A673 (cell line): ENCODE data around the gene FAM13A. TPM values are rescaled to one million over a fixed set of nuclear protein-coding genes. Genes with fewer than 3 reads are reported as not detected.

Experiments
- BruUV-seq: library from RNA; stranded (reverse); fragments of 400-500 nt; replicated peaks from 2 replicates; lab custom pipeline; 2021; lab: Mats Ljungman, UMichigan
- CTCF ChIA-PET: fragments of 300-600 bp; sonication (Branson Sonifier 250); formaldehyde crosslinking; loops from one replicate; lab custom pipeline; 2022; ENCODE audit warnings: antibody characterized with exemption; lab: Charles Lee
- POLR2A ChIA-PET: fragments of 300-600 bp; sonication (Branson Sonifier 250); formaldehyde crosslinking; loops from one replicate; lab custom pipeline; 2022; ENCODE audit warnings: antibody characterized with exemption; ENCODE audit not compliant: low non-redundant PET; lab: Charles Lee
- DNase-seq: peaks from one replicate; pipeline ENCODE4 v3.0.0-alpha.2; 2015; ENCODE audit warnings: low spot score
- H3K27ac ChIP-seq: fragments of 200-600 bp; sonication (generic); 2 replicates; pipeline ENCODE4 v1.5.1; 2016; ENCODE audit warnings: mixed run types, low read depth, mild to moderate bottlenecking, mixed read lengths, antibody characterized with exemption, low read length; ENCODE audit not compliant: poor library complexity, severe bottlenecking
- H3K27me3 ChIP-seq: fragments of 200-600 bp; sonication (generic); replicated peaks from 2 replicates; pipeline ENCODE4 v1.6.1; 2017; ENCODE audit warnings: mixed run types, low read depth, mild to moderate bottlenecking, mixed read lengths, antibody characterized with exemption, low read length; ENCODE audit not compliant: insufficient read depth, poor library complexity
- H3K36me3 ChIP-seq: fragments of 200-600 bp; sonication (generic); 2 replicates; pipeline ENCODE4 v1.6.1; 2016; ENCODE audit warnings: mixed run types, mild to moderate bottlenecking, mixed read lengths, antibody characterized with exemption, low read length; ENCODE audit not compliant: insufficient read depth, poor library complexity, severe bottlenecking
- H3K4me1 ChIP-seq: fragments of 200-600 bp; sonication (generic); 2 replicates; pipeline ENCODE4 v1.6.1; 2017; ENCODE audit warnings: mixed run types, mild to moderate bottlenecking, mixed read lengths, antibody characterized with exemption, low read length; ENCODE audit not compliant: insufficient read depth, poor library complexity, severe bottlenecking
- H3K4me3 ChIP-seq: fragments of 200-600 bp; sonication (generic); 2 replicates; pipeline ENCODE4 v1.5.1; 2016; ENCODE audit warnings: low read depth, mixed run types, mild to moderate bottlenecking, mixed read lengths, low read length; ENCODE audit not compliant: poor library complexity, severe bottlenecking
- H3K9me3 ChIP-seq: fragments of 200-600 bp; sonication (generic); 2 replicates; pipeline ENCODE4 v1.6.1; 2016; ENCODE audit warnings: mixed run types, low read depth, mild to moderate bottlenecking, mixed read lengths, antibody characterized with exemption, low read length; ENCODE audit not compliant: poor library complexity, severe bottlenecking
- CTCF ChIP-seq: fragments of 300-800, 200-600 bp; sonication (generic); conservative IDR thresholded peaks from 2 replicates; pipeline ENCODE4 v1.5.1; 2017; ENCODE audit warnings: low read depth, mild to moderate bottlenecking, antibody characterized with exemption, low read length, moderate library complexity, mixed read lengths
- EZH2 ChIP-seq: fragments of 200-600 bp; sonication (generic); IDR thresholded peaks from 2 replicates; pipeline ENCODE4 v1.6.1; 2017; ENCODE audit warnings: borderline replicate concordance, low read depth, mild to moderate bottlenecking, mixed read lengths, antibody characterized with exemption, low read length; ENCODE audit not compliant: poor library complexity, severe bottlenecking
- intact Hi-C: fragments of 100-400 bp; cut with micrococcal nuclease; formaldehyde crosslinking; loops from one replicate; pipeline ENCODE4 v1.10.0; 2022; ENCODE audit not compliant: unreplicated experiment
- total RNA-seq: library from RNA; stranded (reverse); gene quantifications from 2 replicates; pipeline ENCODE4 v1.2.3, GENCODE V29; 2021

FAM13A gene
- total RNA-seq, 1 experiment from 2014 or later = 15.5 TPM

- POLR2A ChIA-PET = no interaction called here
- H3K27ac ChIP-seq = no peak overlapping the region
- BruUV-seq = no TSS peak
These were observed 186.6 kb downstream of the FAM13A start for GRCh38 chr4:88870428-88870827.

DNA sequence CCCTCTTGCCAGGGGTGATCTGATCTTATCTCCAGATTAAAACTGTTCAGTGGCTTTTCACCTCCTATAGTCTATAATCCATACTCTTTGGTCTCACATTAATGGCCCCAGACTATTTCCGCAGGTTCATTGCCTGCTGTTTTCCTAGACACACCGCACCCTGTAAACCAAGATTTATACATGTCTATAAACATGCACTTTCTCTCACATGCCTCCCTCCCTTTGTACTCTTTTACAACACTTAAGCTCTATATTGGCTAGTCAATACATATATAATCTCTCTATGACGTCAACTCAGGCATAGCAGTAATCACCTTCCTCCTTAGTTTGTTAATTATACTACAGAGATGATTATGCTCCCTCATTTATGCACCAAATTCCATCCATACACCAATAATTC, 188.5 kb downstream of the FAM13A start:
- no peak overlapping the region for H3K4me3 ChIP-seq
- H3K9me3 ChIP-seq = no peaks in the 10 kb centered on the region
- H3K4me1 ChIP-seq = no peaks in the 10 kb centered on the region
- intact Hi-C loops = no loop called here
- no peak for DNase-seq
- BruUV-seq = no TSS peak
- TF ChIP-seq EZH2 = no peak
- TF ChIP-seq CTCF = no peak
- ChIA-PET CTCF (no interaction called here), POLR2A (no interaction called here)
- H3K27ac ChIP-seq = no peak overlapping the region
- H3K27me3 ChIP-seq = no peaks in the 10 kb centered on the region
- H3K36me3 ChIP-seq = no peaks in the 10 kb centered on the region

More at GRCh38 chr4:88870428-88870827, 186.6 kb downstream of the FAM13A start:
- Histone ChIP-seq H3K4me3 (no peak overlapping the region), H3K4me1 (no peaks in the 10 kb centered on the region), H3K36me3 (no peaks in the 10 kb centered on the region), H3K9me3 (no peaks in the 10 kb centered on the region), H3K27me3 (no peaks in the 10 kb centered on the region)
- CTCF ChIA-PET = no interaction called here
- no peak for TF ChIP-seq CTCF
- no peak for DNase-seq
- intact Hi-C loops = no loop called here

GRCh38 chr4:88866862-88867550, 190.0 kb downstream of the FAM13A start:
- no peaks in the 10 kb centered on the region for H3K27me3 ChIP-seq
- BruUV-seq = no TSS peak
- intact Hi-C loops = no loop called here
- H3K4me1 ChIP-seq = no peaks in the 10 kb centered on the region
- ChIA-PET POLR2A (no interaction called here), CTCF (no interaction called here)
- no peak overlapping the region for H3K4me3 ChIP-seq
- H3K9me3 ChIP-seq = no peaks in the 10 kb centered on the region
- H3K27ac ChIP-seq = no peak overlapping the region
- no peak for DNase-seq
- TF ChIP-seq CTCF (no peak), EZH2 (no peak)
- no peaks in the 10 kb centered on the region for H3K36me3 ChIP-seq
